HepG2 (cell line): ENCODE measurements around the gene EMILIN1. TPM values are rescaled to one million over a fixed set of nuclear protein-coding genes. Genes with fewer than 3 reads are reported as not detected.

Source experiments
- BRCA1 ChIP-seq: sonication (generic); formaldehyde crosslinking; IDR thresholded peaks from 2 replicates; pipeline ENCODE4 v1.4.0; 2020; ENCODE audit warnings: missing genetic modification reagents
- CC2D1A ChIP-seq: sonication (generic); formaldehyde crosslinking; IDR thresholded peaks from 2 replicates; pipeline ENCODE4 v1.8.1; 2023; ENCODE audit warnings: mild to moderate bottlenecking, missing genetic modification reagents
- CSRNP2 ChIP-seq: sonication (generic); formaldehyde crosslinking; conservative IDR thresholded peaks from 2 replicates; pipeline ENCODE4 v1.8.0; 2022; ENCODE audit warnings: low read depth, missing genetic modification reagents
- SALL1 ChIP-seq: sonication (generic); formaldehyde crosslinking; IDR thresholded peaks from 2 replicates; pipeline ENCODE4 v1.8.0; 2022; ENCODE audit warnings: mild to moderate bottlenecking, missing genetic modification reagents
- SOX6 ChIP-seq, 2 experiments: fragments of 450-650 bp in 1 of 2; sonication (generic) in 1 of 2; formaldehyde crosslinking in 1 of 2; IDR thresholded peaks; 2 replicates each; pipeline versions ENCODE4 v1.4.0 to v1.6.1; 2017 to 2020; ENCODE audit warnings: antibody characterized with exemption in 1 of 2, mild to moderate bottlenecking in 1 of 2, missing genetic modification reagents in 1 of 2
- ZNF549 ChIP-seq: sonication (generic); formaldehyde crosslinking; IDR thresholded peaks from 2 replicates; pipeline ENCODE4 v1.5.0; 2020; ENCODE audit warnings: missing genetic modification reagents
- ZNF556 ChIP-seq: sonication (generic); formaldehyde crosslinking; IDR thresholded peaks from 2 replicates; pipeline ENCODE4 v1.4.0; 2020; ENCODE audit warnings: mild to moderate bottlenecking, missing genetic modification reagents, borderline replicate concordance
- ZNF574 ChIP-seq: sonication (generic); formaldehyde crosslinking; IDR thresholded peaks from 2 replicates; pipeline ENCODE4 v1.4.0; 2020; ENCODE audit warnings: missing genetic modification reagents
- ZNF737 ChIP-seq: sonication (generic); formaldehyde crosslinking; IDR thresholded peaks from 2 replicates; pipeline ENCODE4 v1.5.0; 2020; ENCODE audit warnings: missing genetic modification reagents, mild to moderate bottlenecking, borderline replicate concordance
- polyA plus RNA-seq, 8 experiments: library from polyadenylated mRNA; depleted of rRNA in 3 of 8; stranded (reverse) in 7 of 8; unstranded in 1 of 8; fragments of >200 nt; fragmentation: Illumina TruSeq in 4 of 8; extraction: Trizol in 4 of 8; gene quantifications; 2 replicates each; pipeline versions ENCODE4 v1.2.1 to v1.2.3, GENCODE V29; 2011 to 2016; ENCODE audit warnings: low read depth in 4 of 8, missing spikeins in 1 of 8, mixed read lengths in 1 of 8; ENCODE audit not compliant: insufficient read depth in 1 of 8
- total RNA-seq, 5 experiments: library from RNA; depleted of rRNA; stranded (reverse); fragments of >200 nt; fragmentation: Illumina TruSeq; extraction: Trizol; gene quantifications; 2 replicates each; pipeline ENCODE4 v1.2.3, GENCODE V29; 2016; ENCODE audit warnings: low read depth in 1 of 5

EMILIN1 gene
- total and polyA plus RNA-seq, 2 of the 13 experiments (the other 11 are each of a cell fraction or from before 2014, with no cell fraction given) = 8.1 to 9.7 TPM

GRCh38 chr2:27089111-27089954 is 10.9 kb downstream of the EMILIN1 start (continued):
- TF ChIP-seq ZNF549 (CRISPR knock-in tag) (no peak), ZNF556 (CRISPR knock-in tag) (no peak), ZNF737 (CRISPR knock-in tag) (no peak), CC2D1A (CRISPR knock-in tag) (no peak), CSRNP2 (no peak), SALL1 (peak; percentile 19; the same call in 1 of the 2 replicates), ZNF574 (CRISPR knock-in tag) (no peak), SOX6 (IDR thresholded peaks at IDR 0.05) (no peak), SOX6 (CRISPR knock-in tag; IDR thresholded peaks at IDR 0.05) (0 out of 2 replicates have a peak, but pooled peaks have one; percentile 28), BRCA1 (CRISPR knock-in tag) (no peak)
